ENCODE data around the gene ATF1. TPM values are rescaled to one million over a fixed set of nuclear protein-coding genes. Genes with fewer than 3 reads are reported as not detected.

The ATF1 gene
- total RNA-seq, 1 donor = 28.3 TPM

DNA sequence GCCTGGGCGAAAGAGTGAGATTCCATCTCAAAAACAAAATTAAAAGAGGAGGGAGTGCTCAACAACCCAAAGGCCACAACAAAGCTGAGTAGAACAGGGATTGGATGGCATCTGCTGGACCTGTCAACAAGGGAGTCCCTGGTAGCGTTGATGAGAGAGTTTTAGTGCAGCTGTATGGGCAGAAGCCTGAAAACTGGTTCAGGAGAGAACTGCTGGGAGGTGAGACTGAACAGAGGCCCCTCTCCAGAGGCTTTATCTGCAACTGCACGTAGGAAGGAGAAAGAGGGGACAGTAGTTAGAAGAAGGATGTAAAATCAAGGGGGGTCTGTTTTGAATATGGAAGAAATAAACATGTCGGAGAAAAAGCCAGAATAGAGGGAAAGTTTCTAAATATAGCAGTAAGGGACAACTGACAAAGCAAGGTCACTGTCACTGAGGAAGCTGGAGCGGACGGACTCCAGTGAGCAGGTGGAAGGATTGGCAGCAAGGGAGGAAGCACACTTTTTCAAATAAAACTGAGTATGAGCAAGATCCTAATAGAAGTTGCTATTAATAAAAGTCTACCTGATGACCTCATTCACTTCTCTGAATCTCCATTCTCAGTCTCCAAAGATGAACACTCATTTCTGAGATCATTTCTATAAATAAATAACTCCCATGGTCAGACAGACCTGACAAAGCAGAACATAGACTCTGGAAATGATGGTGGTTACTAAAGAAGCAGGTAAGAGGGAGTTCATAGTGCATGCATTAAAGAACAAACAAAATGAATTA is 11.8 kb upstream of the ATF1 start:
- DNase-seq (ENCODE audit: low read depth in 2 of 3, low spot score in 2 of 3) = no peak

DNA sequence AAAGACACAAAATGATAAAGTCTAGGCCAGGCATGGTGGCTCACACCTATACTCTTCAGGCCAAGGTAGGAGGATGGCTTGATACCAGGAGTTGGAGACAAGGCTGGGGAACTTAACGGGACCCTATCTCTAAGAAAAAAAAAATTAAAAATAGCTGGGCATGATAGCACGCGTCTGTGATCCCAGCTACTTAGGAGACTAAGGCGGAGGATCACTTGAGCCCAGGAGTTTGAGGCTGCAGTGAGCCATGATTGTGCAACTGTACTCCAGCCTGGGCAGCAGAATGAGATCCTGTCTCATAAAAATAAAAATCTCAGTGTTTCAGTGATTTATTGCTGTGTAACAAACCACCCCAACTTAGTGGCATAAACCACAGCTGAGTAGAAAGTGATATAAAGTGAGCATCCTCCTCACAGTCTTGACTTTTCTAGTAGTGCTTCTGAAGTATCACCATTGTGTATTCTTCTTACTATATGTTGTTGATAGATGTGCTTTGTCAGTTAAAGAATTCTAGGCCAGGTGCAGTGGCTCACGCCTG is 10.6 kb upstream of the ATF1 start:
- DNase-seq (ENCODE audit: low read depth in 2 of 3, low spot score in 2 of 3) = no peak

GRCh38 chr12:50764286-50765094 is 589 bp downstream of the ATF1 start:
- DNase-seq (ENCODE audit: low read depth in 2 of 3, low spot score in 2 of 3) = peak; percentile 26 to 60 (median 37)

GRCh38 chr12:50765095-50765911 is 1.4 kb downstream of the ATF1 start:
- DNase-seq (ENCODE audit: low read depth in 2 of 3, low spot score in 2 of 3) = peak; percentile 35 to 81 (median 63)

DNA sequence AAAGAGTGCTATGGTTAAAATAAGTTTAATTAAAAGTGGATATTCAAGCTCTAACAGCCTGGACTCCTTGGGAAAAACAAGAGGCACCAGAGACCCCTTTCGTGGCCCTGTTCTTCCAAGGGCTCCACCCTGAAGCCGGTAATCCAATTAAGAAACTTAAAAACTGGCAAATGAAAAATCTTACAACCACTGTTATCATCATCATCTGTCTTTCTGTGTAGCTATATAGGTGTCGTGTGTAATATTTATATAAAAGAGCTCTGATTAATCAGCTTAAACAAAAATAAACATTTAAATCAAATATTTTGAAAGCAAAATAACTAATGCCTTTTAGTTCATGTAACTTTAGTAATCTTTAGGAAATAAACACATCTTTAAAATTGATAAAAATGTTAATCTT is 4.5 kb downstream of the ATF1 start:
- DNase-seq (ENCODE audit: low read depth in 2 of 3, low spot score in 2 of 3) = no peak

GRCh38 chr12:50768813-50769212 is 4.9 kb downstream of the ATF1 start:
- peak in 1 of 3 donors; percentile 25 for DNase-seq (ENCODE audit: low read depth in 2 of 3, low spot score in 2 of 3)

DNA sequence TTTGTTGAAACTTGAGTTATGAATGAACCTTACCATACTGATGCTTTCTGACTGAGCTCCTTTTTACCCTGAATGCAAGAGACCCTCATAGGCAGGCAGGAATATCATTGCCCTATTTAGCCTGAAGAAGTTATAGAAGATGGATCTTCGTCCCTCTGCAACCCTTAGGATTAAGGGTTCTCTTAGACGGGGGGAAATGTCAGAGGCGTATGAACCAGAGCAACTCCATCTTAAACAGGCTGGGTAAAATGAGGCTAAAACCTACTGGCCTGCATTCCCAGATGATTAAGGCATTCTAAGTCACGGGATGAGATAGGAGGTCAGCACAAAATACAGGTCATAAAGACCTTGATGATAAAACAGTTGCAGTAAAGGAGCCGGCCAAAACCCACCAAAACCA is 7.5 kb downstream of the ATF1 start:
- DNase-seq (ENCODE audit: low read depth in 2 of 3, low spot score in 2 of 3) = no peak

GRCh38 chr12:50772470-50772869 is 8.6 kb downstream of the ATF1 start:
- no peak for DNase-seq (ENCODE audit: low read depth in 2 of 3, low spot score in 2 of 3)

DNA sequence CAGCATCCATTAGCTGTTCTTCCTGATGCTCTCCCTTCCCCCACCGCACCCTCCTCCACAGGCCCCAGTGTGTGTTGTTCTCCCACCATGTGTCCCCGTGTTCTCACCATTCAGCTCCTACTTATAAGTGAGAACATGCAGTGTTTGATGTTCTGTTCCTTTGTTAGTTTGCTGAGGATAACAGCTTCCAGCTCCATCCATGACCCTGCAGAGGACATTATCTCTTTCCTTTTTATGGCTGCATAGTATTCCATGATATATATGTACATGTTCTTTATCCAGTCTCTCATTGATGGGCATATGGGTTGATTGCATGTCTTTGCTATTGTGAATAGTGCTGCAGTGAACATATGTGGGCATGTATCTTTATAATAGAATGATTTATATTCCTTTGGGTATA is 9.0 kb downstream of the ATF1 start:
- DNase-seq (ENCODE audit: low read depth in 2 of 3, low spot score in 2 of 3) = no peak

- no peak for DNase-seq (ENCODE audit: low read depth in 2 of 3, low spot score in 2 of 3)
Observed at GRCh38 chr12:50775251-50775650, 11.3 kb downstream of the ATF1 start.

DNA sequence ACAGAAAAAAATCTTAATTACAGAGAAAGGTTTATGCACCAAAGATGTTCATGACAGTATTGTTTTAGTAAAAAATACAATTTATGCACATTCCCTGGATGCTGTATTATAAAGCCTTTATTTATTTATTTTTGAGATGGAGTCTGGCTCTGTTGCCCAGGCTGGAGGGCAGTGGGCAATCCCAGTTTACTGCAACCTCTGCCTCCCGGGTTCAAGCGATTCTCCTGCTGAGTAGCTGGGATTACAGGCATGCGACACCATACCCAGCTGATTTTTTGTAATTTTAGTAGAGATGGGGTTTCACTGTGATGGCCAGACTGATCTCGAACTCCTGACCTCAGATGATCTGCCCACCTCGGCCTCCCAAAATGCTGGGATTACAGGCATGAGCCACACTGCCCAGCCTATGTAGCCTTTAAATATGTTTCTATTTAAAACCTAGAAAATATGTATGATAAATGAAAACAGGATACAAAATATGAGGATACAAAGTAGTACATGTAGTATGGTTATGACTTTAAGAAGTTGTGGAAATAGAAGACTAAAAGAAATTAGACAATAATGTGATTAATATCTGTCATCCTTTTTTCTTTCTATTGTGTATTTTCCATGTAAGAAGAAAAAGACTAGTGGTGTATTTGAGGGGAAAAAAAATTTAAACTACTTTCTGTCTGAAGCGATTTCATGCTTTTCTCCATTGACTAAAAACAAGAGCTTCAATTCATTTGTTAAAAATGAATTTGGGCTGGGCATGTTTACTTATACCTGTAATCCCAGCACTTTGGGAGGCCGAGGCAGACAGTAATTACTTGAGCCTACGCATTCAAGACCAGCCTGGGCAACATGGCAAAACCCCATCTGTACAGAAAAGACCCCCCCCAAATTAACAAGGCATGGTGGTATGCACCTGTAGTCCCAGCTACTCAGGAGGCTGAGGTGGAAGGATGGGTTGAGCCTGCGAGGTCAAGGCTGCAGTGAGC is 13.1 kb downstream of the ATF1 start:
- DNase-seq (ENCODE audit: low read depth in 2 of 3, low spot score in 2 of 3) = no peak

GRCh38 chr12:50778663-50779590 is 15.0 kb downstream of the ATF1 start:
- DNase-seq (ENCODE audit: low read depth in 2 of 3, low spot score in 2 of 3) = no peak

- no peak for DNase-seq (ENCODE audit: low read depth in 2 of 3, low spot score in 2 of 3)
Observed at GRCh38 chr12:50780013-50780412, 16.1 kb downstream of the ATF1 start.

DNA sequence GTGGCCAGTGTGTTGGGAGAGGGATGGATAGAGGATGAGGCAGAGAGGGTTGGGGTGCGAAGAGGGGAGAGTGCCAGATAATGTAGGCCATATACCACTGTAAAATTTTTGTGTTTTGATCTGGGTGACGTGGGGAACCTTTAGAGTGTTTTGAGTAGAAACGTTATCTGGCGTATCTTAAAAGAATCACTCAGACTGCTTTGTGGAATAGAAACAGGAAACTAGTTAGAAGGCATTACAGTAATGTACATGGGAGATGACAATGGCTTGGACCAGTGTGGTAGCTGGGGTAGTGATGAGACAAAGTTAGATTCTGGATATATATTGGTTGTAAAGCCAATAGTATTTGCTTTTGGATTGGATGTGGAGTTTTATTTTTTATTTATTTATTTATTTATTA is 20.6 kb downstream of the ATF1 start:
- DNase-seq (ENCODE audit: low read depth in 2 of 3, low spot score in 2 of 3) = no peak

DNA sequence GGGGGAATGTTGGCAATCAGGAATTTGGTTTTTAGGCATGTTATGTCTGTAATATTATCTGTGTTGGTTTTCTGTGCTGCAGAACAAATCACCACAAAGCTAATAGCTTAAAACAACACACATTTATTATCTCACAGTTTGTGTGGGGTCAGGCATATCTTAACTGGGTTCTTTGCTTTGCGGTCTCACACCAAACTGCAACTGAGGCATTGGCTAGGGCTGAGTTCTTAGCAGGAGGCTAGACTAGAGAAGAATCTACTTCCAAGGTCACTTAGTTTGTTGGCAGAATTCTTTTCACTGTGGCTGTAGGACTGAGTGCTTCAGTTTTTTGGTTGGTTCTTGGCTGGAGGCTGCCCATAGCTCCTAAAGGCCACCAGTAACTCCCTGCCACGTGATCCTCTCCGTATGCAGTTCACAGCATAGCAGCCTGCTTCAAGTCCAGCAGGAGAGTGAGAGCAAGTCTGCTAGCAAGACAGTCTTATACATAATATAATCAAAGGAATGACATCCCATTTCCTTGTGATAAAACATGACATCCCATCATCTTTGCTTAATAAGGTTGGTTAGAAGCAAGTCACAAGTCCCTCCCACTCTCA is 21.6 kb downstream of the ATF1 start:
- DNase-seq (ENCODE audit: low read depth in 2 of 3, low spot score in 2 of 3) = no peak

GRCh38 chr12:50786498-50787231 is 22.8 kb downstream of the ATF1 start:
- DNase-seq (ENCODE audit: low read depth in 2 of 3, low spot score in 2 of 3) = no peak

GRCh38 chr12:50787618-50788017 is 23.7 kb downstream of the ATF1 start:
- DNase-seq (ENCODE audit: low read depth in 2 of 3, low spot score in 2 of 3) = no peak

- DNase-seq (ENCODE audit: low read depth in 2 of 3, low spot score in 2 of 3) = no peak
Observed at GRCh38 chr12:50788561-50788960, 24.7 kb downstream of the ATF1 start.

Data from hematopoietic multipotent progenitor cell (in vitro differentiated cells).